ENCODE measurements around the gene CDH15. TPM values are rescaled to one million over a fixed set of nuclear protein-coding genes. Genes with fewer than 3 reads are reported as not detected.
"Not testable (repeated sequence)": the region's sequence is repeated elsewhere in the genome, so short reads cannot be mapped to it uniquely, and the experiment has no call there.

Gene CDH15
- total RNA-seq, 1 donor from 2014 or later = 0.35 TPM

DNA sequence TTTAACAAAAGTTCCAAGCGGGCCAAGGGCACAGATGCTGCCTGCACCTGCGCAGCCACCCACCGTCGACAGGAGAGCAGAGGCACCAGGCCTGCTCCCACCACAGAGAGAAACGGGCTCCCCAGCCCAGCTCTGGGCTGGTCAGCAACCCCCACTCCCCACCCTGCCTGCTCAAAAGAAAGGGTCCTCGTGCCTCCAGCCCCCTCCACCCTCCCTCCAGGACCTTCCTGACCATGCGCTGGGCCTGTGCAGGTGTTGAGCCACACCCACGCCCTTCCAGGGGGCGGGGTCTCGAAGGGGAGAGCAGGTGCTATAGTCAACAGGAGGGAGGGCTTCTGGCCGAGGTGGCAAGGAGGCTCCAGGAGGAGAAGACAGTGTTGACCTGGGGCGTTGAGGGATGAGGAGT lies 71.2 kb downstream of the CDH15 start:
- H3K36me3 Mint-ChIP-seq (ENCODE audit: unreplicated experiment) = no peaks in the 10 kb centered on the region
- peaks cover 14% of the 10 kb centered on the region for H3K4me1 Mint-ChIP-seq (ENCODE audit: unreplicated experiment)
- no peaks in the 10 kb centered on the region for H3K27me3 Mint-ChIP-seq (ENCODE audit: unreplicated experiment)
- no peak overlapping the region for H3K27ac Mint-ChIP-seq (ENCODE audit: unreplicated experiment)
- DNase-seq (ENCODE audit: extremely low spot score, unreplicated experiment) = no peak
- TF ChIP-seq, protein P1, sequence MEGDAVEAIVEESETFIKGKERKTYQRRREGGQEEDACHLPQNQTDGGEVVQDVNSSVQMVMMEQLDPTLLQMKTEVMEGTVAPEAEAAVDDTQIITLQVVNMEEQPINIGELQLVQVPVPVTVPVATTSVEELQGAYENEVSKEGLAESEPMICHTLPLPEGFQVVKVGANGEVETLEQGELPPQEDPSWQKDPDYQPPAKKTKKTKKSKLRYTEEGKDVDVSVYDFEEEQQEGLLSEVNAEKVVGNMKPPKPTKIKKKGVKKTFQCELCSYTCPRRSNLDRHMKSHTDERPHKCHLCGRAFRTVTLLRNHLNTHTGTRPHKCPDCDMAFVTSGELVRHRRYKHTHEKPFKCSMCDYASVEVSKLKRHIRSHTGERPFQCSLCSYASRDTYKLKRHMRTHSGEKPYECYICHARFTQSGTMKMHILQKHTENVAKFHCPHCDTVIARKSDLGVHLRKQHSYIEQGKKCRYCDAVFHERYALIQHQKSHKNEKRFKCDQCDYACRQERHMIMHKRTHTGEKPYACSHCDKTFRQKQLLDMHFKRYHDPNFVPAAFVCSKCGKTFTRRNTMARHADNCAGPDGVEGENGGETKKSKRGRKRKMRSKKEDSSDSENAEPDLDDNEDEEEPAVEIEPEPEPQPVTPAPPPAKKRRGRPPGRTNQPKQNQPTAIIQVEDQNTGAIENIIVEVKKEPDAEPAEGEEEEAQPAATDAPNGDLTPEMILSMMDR (IDR thresholded peaks at IDR 0.05) = no peak
- H3K9me3 Mint-ChIP-seq (ENCODE audit: unreplicated experiment) = no peaks in the 10 kb centered on the region
- peak overlapping the region; percentile 14 for H3K4me3 Mint-ChIP-seq (ENCODE audit: unreplicated experiment)

DNA sequence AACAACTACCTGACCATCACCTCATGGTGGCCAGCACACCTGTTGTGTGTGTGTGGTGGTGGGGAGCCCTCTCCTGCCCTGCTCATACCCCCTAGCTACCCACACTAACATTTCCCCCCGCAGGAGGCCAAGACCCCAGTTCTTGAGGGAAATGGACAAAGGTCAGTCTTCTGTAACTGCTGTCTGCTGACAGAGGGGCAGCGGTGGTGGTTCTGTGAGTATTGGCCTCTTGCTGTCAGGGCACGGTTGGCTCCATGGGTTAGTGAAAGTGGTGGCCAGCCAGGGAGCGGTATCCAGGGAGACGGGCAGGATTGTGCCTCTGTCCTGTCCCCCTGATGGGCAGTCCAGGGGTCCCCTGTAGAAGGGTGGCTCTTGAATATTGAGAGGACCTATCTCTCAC lies 72.1 kb downstream of the CDH15 start:
- H3K4me3 Mint-ChIP-seq (ENCODE audit: unreplicated experiment) = peak overlapping the region; percentile 14

DNA sequence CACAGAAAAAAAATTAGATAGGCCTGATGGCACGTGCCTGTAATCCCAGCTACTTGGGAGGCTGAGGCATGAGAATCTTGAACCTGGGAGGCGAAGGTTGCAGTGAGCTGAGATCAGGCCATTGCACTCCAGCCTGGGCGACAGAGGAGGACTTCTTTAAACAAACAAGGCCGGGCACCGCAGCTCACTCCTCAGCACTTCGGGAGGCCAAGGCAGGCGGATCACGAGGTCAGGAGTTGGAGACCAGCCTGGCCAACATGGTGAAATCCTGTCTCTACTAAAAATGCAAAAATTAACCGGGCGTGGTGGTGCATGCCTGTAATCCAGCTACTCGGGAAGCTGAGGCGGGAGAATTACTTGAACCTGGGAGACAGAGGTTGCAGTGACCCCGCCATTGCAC lies 72.7 kb downstream of the CDH15 start:
- H3K9me3 Mint-ChIP-seq (ENCODE audit: unreplicated experiment); H3K4me3 Mint-ChIP-seq (ENCODE audit: unreplicated experiment); H3K27ac Mint-ChIP-seq (ENCODE audit: unreplicated experiment); DNase-seq (ENCODE audit: extremely low spot score, unreplicated experiment); H3K27me3 Mint-ChIP-seq (ENCODE audit: unreplicated experiment); H3K36me3 Mint-ChIP-seq (ENCODE audit: unreplicated experiment): not testable (repeated sequence)
- peaks cover 14% of the 10 kb centered on the region for H3K4me1 Mint-ChIP-seq (ENCODE audit: unreplicated experiment)

More for the DNA sequence above, 72.1 kb downstream of the CDH15 start:
- no peaks in the 10 kb centered on the region for H3K36me3 Mint-ChIP-seq (ENCODE audit: unreplicated experiment)
- TF ChIP-seq, protein P1 (IDR thresholded peaks at IDR 0.05) = no peak
- H3K27me3 Mint-ChIP-seq (ENCODE audit: unreplicated experiment) = no peaks in the 10 kb centered on the region
- H3K4me1 Mint-ChIP-seq (ENCODE audit: unreplicated experiment) = peaks cover 14% of the 10 kb centered on the region
- H3K27ac Mint-ChIP-seq (ENCODE audit: unreplicated experiment) = no peak overlapping the region
- no peaks in the 10 kb centered on the region for H3K9me3 Mint-ChIP-seq (ENCODE audit: unreplicated experiment)
- DNase-seq (ENCODE audit: extremely low spot score, unreplicated experiment) = no peak

DNA sequence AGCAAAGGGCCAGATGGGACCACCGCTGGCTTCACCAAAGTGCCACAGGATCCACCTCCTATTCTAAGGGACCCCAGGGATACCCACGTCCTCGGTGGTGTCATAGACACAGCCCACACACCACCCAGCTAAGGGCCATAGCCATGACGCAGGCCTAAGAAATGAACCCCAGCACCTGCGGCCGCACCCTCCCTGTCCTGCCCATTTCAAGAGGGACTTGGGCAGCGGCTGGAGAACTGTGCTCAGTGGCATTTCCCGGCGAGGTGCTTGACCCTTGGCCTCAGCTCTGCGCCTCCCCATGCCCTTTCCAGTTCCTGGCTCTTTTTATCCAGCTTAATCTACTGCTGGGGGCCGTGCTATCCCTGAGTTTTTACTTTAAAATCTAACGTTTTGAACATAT lies 73.2 kb downstream of the CDH15 start:
- H3K27me3 Mint-ChIP-seq (ENCODE audit: unreplicated experiment) = no peaks in the 10 kb centered on the region
- no peaks in the 10 kb centered on the region for H3K36me3 Mint-ChIP-seq (ENCODE audit: unreplicated experiment)
- no peaks in the 10 kb centered on the region for H3K9me3 Mint-ChIP-seq (ENCODE audit: unreplicated experiment)
- peaks cover 14% of the 10 kb centered on the region for H3K4me1 Mint-ChIP-seq (ENCODE audit: unreplicated experiment)
- no peak overlapping the region for H3K4me3 Mint-ChIP-seq (ENCODE audit: unreplicated experiment)
- no peak overlapping the region for H3K27ac Mint-ChIP-seq (ENCODE audit: unreplicated experiment)
- no peak for DNase-seq (ENCODE audit: extremely low spot score, unreplicated experiment)
- TF ChIP-seq, protein P1 (IDR thresholded peaks at IDR 0.05) = no peak

Other genes starting within 250 kb of the CDH15 start
- not detected in 2 replicates for gene CBFA2T3, start 194.5 kb upstream of the CDH15 start, total RNA-seq
- gene ACSF3, start 77.9 kb upstream of the CDH15 start, total RNA-seq = 26.2 and 33.5 TPM in 2 replicates
- not detected in 2 replicates for gene SLC22A31, start 28.8 kb downstream of the CDH15 start, total RNA-seq
- gene ZNF778, start 46.0 kb downstream of the CDH15 start, total RNA-seq = 8.6 and 10.5 TPM in 2 replicates

Data from osteocyte (in vitro differentiated cells).